H54 (cell line): Measurements from ENCODE around the gene LRIG2.
"Not testable (repeated sequence)": the region's sequence is repeated elsewhere in the genome, so short reads cannot be mapped to it uniquely, and the experiment has no call there.

Source experiments
- DNase-seq: peaks from one replicate; pipeline ENCODE4 v3.0.0; 2011; ENCODE audit warnings: low spot score, mixed read lengths; ENCODE audit not compliant: insufficient read length
- FAIRE-seq: peaks from 3 replicates; lab custom pipeline; 2011; peaks lifted over from hg19 to GRCh38; lab: Jason Lieb, UNC
- POLR2A ChIP-seq: IDR thresholded peaks from 2 replicates; pipeline ENCODE4 v1.6.1; 2011; ENCODE audit warnings: low read depth, mild to moderate bottlenecking, low read length

The LRIG2 gene, protein sequence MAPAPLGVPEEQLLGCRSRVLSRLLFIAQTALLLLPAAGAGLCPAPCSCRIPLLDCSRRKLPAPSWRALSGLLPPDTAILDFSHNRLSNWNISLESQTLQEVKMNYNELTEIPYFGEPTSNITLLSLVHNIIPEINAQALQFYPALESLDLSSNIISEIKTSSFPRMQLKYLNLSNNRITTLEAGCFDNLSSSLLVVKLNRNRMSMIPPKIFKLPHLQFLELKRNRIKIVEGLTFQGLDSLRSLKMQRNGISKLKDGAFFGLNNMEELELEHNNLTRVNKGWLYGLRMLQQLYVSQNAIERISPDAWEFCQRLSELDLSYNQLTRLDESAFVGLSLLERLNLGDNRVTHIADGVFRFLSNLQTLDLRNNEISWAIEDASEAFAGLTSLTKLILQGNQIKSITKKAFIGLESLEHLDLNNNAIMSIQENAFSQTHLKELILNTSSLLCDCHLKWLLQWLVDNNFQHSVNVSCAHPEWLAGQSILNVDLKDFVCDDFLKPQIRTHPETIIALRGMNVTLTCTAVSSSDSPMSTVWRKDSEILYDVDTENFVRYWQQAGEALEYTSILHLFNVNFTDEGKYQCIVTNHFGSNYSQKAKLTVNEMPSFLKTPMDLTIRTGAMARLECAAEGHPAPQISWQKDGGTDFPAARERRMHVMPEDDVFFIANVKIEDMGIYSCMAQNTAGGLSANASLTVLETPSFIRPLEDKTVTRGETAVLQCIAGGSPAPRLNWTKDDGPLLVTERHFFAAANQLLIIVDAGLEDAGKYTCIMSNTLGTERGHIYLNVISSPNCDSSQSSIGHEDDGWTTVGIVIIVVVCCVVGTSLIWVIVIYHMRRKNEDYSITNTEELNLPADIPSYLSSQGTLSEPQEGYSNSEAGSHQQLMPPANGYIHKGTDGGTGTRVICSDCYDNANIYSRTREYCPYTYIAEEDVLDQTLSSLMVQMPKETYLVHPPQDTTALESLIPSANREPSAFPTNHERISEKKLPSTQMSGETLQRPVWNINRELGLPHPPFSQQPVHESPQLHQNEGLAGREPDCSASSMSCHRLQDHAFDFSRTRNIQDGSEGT

DNA sequence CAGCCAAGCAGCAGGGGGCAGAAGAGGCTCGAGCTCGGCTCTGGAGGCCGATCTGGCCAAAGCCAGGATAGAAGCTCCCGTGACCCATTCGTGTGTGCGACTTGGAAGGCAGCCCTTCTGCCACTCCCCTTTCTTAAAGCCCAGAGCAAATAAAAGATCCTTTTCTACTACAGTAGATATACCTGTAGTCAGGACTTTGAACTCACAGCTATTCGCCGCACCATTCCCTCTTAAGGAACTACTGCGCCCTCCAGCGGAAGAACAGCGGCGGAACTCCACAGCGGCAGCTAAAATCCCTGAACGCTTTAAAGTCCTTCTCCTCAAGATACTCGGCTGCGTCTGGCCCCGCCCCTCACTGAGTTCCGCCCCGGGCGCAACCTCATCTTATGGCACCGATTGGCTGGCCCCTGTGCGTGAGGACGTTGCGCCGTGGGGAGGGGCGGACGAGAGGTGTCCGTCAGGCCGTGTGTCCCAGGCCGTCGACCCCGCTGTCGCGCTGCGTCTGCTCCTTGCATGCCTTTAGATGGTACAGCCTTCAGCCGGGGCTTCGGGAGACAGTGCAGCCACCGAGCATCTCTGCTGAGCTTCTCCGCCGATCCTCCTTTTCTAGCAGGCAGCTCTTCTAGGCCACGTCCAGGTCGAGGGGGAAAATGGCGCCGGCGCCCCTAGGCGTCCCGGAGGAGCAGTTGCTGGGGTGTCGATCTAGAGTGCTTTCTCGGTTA lies at the start of gene LRIG2:
Gene LRIG2 (plus strand): TSS at position 442 of the 722 bp plus-strand sequence. CDS start 209 bp downstream, at position 651.
- DNase-seq (peak; percentile 88), FAIRE-seq (peak; percentile 96)
- peak; percentile 99 for TF ChIP-seq POLR2A

DNA sequence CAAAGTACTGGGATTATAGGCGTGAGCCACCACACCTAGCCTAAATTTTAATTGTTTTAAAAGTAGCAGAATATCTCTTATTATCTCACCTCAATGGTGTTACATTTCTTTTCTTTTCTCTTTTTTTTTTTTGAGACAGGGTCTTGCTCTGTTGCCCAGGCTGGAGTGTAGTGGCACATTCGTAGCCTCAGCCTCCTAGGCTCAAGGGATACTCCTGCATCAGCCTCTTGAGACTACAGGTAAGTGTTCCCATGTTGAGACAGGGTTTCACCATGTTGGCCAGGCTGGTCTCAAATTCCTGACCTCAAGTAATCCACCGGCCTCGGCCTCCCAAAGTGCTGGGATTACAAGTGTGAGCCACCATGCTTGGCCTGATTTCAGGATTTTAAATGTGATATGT lies 49.7 kb upstream of the LRIG2 start:
- FAIRE-seq, DNase-seq: not testable (repeated sequence)

DNA sequence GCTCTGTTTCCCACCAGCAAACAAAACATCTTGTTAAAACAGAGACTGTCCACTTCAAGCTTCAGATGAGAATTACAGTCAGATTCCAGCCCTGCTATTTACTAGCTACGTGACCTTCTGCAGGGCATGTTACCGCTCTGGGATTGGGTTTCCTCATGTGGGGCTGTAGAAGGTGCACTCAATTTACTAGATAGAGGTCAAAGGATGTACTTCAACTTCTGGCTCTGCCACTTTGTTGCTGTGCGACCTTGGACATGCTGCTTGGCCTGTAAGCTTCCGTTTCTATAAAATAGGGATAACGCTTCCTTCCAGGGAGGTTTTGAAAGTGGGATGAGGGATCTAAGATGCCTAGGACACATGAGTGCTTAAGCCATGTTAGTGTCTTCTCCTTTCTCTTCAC lies 46.0 kb upstream of the LRIG2 start:
- TF ChIP-seq POLR2A: no peak
- FAIRE-seq (no peak), DNase-seq (no peak)

DNA sequence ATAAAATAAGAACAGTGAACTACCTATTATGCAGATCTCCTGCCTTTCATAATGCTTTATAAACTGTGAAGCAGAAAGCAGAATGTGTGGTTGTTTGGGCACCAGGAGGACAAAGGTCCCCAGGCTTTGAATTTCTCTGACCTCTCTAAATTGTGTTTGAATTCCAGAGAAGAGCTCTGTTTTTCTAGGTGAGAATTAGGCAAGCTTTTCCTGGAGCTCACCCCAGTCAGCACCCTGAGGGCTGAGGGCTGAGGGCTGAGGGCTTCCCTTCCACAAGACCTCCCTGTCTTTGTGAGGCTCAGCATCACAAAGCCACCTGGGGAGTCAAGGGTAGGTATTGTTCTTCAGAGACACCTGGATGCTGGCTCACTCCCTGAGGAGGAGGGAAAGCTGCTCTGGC lies 45.5 kb upstream of the LRIG2 start:
- FAIRE-seq (no peak), DNase-seq (no peak)
- no peak for TF ChIP-seq POLR2A

DNA sequence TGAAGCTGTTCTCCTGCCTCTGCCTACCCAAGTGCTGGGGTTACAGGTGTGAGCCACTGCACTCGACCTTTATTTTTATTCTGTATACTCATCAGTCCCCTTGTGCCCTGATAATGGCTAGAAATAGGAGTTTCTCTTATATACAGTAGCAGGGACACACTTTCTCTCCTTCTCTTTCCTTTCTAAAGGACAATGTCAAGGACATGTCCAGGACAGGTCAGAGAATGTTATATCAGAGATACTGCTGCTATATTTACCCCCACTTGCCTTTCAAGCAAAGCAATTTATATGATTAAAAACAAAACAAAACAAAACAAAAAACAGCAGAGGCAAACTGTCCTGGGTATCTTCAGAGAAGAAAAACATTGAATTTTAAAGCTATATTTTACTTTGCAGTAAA lies 43.2 kb upstream of the LRIG2 start:
- FAIRE-seq (no peak), DNase-seq (no peak)
- TF ChIP-seq POLR2A: no peak

DNA sequence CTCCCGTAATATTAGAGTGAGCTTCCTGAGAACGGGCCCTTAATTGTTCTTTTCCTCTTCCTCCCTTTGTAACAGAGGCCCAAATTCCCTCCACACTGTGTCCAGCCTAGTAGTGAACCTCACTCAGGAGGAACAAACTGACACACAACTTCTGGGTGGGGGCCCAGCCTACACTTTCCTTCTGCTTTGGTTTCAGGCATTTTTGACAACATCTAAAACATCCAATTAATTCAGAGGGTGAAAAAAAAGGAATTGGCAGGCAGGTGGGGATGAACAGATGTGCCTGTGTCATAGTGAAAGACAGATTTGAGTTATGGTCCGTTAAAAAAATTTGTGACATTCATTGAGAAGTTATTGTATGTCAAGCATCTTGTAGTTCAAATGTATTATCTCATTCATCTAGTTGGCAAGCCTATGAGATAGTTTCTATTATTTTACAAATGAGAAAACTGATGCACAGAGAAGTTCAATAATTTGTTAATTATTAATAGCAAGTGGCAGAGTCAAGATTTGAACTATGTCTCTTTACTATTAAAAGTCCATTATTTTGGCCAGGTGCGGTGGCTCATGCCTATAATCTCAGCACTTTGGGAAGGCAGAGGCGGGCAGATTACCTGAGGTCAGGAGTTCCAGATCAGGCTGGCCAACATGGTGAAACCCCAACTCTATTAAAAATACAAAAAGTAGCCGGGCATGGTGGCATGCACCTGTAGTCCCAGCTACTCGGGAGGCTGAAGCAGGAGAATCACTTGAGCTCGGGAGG lies 41.6 kb upstream of the LRIG2 start:
- DNase-seq (no peak), FAIRE-seq (no peak)
- no peak for TF ChIP-seq POLR2A

DNA sequence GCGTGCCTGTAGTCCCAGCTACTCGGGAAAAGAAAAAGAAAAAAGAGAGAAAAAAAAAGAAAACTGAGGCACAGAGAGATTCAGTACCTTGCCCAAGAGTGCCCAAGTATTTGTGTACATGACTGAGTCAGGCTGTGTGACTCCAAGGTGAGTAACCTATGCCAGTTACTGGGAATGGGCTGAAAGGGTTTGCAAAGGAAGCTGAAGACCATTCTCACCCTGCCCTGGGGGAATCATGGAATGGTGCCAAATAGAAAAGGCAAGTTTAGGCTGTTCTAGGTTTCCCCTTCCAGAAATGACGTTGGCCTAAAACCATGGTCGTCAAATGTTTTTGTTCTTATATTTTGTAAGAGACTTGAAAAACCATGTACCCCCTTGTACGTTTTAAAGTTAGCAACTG lies 37.9 kb upstream of the LRIG2 start:
- TF ChIP-seq POLR2A: no peak
- FAIRE-seq: peak; percentile 92
- no peak for DNase-seq

DNA sequence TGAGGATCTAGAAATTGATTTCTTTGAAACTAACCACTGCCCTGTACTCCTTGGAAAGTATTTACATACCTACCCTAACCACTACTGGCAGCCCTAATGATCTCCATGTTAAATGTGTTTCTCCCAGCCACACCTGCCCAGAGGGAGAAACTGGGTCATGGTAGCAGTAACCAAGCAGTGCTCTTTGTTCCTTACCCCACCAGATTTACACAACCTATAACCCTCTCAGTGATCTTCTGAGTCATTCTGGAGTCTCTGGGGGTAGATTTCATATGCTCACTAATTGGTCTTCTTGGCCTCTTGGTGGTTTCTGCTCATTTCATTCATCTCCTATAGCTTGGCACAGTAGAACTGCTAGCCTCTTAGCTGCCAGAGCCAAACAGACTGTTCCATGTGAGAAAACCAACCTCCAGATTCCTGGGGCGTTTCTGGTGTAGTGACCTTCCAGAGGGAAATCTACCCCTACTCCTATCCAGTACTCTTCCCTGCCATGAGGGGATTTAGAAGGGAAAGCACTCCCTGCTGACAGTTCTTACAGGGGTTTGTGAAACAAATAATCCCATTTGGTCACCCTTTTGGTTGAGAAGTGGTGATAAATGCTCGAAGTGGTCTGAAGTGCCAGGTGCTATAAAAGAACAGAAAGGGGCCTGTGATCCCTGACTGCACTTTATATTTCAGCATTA lies 36.2 kb upstream of the LRIG2 start:
- FAIRE-seq (peak; percentile 64), DNase-seq (no peak)
- TF ChIP-seq POLR2A: no peak

DNA sequence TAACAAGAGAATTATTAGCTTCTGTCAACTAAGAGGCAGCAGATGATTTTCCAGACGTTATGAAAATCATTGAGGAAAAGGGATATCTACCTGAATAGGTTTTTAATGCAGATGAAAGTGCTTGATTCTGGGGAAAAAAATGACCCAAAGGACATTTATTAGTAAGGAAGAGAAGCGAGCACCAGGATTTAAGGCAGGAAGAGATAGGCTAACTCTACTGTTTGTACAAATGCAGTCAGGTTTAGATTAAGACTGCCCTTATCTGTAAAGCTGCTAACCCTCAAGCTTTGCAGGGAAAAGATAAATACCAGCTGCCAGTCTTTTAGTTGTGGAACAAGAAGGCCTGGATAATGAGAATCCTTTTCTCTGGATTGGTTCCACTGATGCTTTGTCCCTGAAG lies 33.0 kb upstream of the LRIG2 start:
- TF ChIP-seq POLR2A: no peak
- FAIRE-seq: no peak
- DNase-seq: no peak

DNA sequence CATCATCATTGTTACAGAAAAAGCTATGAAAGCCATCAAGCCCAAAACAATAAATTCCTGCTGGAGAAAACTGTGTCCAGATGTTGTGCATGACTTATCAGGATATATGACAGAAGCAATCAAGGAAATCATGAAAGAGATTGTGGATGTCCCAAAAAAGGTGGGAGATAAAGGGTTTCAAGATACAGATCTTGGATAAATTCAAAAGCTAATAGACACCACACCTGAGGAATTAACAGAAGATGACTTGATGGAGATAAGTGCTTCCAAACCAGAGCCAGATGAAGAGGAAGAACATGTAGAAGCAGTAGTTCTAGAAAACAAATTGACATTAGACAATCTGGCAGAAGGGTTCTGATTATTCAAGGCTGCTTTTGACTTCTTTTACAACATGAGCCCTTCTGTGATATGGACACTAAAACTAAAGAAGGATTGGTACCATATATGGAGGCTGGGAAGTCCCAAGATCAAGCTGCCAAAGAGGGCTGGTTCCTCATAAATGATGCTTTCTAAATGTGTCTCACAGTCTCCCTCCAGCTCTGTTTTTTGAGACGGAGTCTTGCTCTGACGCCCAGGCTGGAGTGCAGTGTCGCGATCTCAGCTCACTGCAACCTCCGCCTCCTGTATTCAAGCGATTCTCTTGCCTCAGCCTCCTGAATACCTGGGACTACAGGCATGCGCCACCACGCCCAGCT lies 32.1 kb upstream of the LRIG2 start:
- DNase-seq (no peak), FAIRE-seq (no peak)
- TF ChIP-seq POLR2A: no peak

DNA sequence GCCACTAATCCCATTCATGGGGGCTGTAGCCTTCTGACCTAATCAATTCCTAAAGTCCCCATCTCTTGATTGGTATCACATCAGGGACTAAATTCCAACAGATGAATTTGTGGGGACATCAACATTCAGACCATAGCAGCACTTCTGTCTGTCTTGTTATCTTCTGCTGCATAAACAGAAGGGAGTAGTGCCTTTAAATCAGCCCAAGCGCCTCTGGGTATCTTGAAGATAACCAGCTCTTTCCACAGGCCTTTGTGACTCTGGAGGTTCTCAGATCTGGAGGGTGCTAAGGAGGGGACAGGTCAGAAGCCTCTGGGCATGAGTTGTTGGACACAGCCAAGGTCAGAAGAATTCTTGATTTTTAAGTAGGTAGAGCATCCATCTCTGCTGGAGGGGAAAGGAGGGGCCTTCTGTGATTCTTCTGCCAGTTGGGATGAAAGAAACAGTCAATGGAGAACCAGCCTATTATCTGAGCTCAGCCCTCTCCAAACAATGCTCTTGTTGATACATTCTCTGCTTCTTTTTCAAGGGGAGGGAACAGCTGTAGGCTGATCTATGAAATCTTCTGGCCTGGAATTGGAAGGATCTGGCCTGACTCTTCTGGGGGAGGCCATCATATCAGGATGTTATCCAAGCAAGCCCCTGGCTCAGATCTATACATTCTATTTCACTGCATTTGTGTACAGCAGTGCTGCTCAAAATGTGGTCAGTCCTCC lies 31.3 kb upstream of the LRIG2 start:
- no peak for DNase-seq
- FAIRE-seq: no peak
- no peak for TF ChIP-seq POLR2A
